Fibroblast of the aortic adventitia (primary cell): ENCODE results near the gene IL17REL. TPM values are rescaled to one million over a fixed set of nuclear protein-coding genes. Genes with fewer than 3 reads are reported as not detected.

Source experiments
- DNase-seq: peaks from one replicate; pipeline ENCODE4 v3.0.0-alpha.2; 2010; ENCODE audit warnings: low read depth
- H3K4me3 ChIP-seq: 2 replicates; pipeline ENCODE4 v1.5.1; 2011; ENCODE audit warnings: low read depth, mild to moderate bottlenecking, control low read depth, low read length, moderate library complexity
- total RNA-seq: library from RNA; depleted of rRNA; stranded (reverse); fragments of >200 nt; gene quantifications from 2 replicates; pipeline ENCODE4 v1.2.3, GENCODE V29; 2012; ENCODE audit warnings: low replicate concordance
- TF ChIP-seq, protein P1 (sequence below): IDR thresholded peaks from 2 replicates; pipeline ENCODE4 v1.5.1; 2011; ENCODE audit warnings: mild to moderate bottlenecking, low read length, control low read depth, inconsistent platforms; ENCODE audit not compliant: insufficient read depth

Gene IL17REL
- total RNA-seq, 1 donor: not detected

DNA sequence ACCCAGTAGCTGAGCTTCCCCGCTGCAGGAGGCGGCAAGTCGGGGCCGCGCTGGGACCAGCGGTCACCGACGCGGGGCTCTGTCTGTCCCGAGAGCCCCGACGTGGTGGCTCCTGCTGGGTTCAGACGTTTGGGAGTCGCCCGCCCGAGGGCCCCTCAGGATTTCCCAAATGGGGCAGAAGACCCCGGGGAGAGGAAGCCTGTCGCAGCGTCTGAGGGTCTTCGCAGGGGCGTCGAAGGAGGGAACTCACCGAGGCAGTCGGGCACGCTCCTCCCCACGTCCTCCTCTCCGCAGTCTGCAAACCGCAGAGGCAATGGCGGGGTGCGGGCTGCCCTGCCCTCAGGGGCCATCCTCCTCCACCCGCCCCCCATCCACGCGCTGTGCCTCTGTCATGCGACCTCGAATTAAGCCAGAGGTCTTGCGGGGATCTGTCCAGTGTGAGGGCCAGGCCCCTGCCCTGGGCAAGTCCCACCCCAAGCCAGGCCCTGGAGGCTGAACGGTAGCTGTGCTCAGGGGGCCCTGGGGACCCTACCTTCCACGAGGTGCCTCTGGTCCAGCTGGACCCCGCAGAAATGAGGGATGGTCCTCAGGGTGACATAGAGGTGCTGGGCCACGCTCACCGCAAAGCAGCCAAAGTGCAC lies 12.5 kb downstream of the IL17REL start:
- TF ChIP-seq, protein P1, sequence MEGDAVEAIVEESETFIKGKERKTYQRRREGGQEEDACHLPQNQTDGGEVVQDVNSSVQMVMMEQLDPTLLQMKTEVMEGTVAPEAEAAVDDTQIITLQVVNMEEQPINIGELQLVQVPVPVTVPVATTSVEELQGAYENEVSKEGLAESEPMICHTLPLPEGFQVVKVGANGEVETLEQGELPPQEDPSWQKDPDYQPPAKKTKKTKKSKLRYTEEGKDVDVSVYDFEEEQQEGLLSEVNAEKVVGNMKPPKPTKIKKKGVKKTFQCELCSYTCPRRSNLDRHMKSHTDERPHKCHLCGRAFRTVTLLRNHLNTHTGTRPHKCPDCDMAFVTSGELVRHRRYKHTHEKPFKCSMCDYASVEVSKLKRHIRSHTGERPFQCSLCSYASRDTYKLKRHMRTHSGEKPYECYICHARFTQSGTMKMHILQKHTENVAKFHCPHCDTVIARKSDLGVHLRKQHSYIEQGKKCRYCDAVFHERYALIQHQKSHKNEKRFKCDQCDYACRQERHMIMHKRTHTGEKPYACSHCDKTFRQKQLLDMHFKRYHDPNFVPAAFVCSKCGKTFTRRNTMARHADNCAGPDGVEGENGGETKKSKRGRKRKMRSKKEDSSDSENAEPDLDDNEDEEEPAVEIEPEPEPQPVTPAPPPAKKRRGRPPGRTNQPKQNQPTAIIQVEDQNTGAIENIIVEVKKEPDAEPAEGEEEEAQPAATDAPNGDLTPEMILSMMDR: no peak
- no peak for DNase-seq
- H3K4me3 ChIP-seq: no peak overlapping the region

DNA sequence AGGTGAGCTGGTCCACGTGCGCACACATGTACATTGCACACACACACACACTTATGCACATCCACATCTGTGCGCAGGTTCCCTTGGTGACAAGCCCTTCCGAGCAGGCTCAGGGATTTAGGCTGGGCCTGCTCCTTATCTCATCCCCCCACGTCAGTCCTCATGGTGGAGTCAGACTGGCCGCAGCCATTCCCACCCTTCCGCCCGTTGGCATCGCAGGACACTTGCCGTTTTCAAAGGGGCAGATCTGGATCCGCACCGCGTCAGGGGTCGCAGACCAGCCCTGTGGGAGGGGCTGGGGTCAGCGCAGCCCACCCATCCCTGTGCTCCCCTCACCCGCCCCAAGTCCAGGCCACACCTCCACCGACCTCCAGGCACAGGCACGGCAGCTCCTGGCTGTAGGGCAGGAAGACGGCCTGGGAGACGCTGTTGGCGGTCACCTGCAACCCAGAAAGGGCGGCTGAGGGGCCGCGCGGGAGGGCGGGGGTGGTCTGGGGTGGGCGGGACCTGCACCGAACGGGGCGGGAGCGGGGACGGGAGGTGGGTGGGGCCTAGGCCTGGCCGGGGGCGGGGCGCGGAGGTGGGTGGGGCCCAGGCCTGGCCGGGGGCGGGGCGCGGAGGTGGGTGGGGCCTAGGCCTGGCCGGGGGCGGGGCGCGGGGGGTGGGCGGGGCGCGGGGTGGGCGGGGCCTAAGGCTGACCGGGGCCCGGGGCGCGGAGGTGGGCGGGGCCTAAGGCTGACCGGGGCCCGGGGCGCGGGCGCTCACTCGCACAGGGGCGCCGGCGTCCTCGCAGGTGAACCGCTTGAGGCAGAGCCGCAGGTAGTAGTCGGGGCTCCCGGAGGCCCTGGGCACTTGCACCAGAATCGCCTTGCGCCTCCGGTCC lies 13.3 kb downstream of the IL17REL start:
- peak overlapping the region; percentile 25 for H3K4me3 ChIP-seq
- TF ChIP-seq, protein P1: no peak
- no peak for DNase-seq

DNA sequence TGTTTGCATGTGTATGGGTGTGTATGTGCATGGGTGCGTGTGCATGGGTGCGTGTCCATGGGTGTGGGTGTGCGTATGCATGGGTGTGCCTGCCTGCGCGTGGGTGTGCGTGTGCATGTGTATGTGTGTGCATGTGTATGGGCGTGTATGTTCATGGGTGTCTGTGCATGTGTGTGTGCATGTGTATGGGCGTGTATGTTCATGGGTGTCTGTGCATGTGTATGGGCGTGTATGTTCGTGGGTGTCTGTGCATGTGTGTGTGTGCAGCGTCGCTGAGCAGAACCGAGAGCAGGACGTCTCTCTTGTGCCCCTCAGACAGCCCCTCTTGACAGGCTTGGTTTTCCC lies 13.9 kb downstream of the IL17REL start:
- no peak for DNase-seq
- TF ChIP-seq, protein P1: no peak
- H3K4me3 ChIP-seq: no peak overlapping the region

DNA sequence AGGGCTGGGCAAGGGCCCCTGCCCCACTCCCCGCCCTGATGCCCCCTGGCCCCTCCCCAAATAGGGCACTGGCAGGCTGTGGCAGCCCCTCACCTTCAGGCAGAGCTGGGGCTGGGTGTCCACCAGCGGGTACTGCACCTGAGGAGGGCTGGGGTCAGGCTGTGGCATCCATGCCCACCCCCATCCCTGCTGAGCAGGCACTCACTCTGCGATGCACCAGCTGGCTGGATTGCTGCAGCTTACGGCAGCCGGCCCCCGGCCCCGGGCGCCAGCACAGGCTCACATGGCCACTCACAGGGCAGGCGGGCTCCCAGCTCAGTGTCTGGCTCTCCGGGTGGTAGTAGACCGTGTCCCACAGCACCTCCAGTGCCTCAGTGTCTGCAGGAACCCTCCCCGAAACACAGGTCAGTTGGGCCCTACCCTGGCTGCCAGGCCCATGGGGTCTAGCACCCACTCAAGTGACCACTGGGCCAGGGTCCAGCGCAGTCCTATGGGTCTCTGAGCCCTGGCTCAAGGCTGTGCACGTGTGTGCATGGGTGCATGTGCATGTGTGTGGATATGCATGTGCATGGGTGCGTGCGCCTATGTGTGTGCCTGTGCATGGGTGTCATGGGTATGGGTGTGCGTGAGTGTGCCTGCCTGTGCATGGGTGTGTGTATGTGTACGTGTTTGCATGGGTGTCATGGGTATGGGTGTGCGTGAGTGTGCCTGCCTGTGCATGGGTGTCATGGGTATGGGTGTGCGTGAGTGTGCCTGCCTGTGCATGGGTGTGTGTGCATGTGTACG lies 14.4 kb downstream of the IL17REL start:
- no peak overlapping the region for H3K4me3 ChIP-seq
- no peak for DNase-seq
- TF ChIP-seq, protein P1: no peak

DNA sequence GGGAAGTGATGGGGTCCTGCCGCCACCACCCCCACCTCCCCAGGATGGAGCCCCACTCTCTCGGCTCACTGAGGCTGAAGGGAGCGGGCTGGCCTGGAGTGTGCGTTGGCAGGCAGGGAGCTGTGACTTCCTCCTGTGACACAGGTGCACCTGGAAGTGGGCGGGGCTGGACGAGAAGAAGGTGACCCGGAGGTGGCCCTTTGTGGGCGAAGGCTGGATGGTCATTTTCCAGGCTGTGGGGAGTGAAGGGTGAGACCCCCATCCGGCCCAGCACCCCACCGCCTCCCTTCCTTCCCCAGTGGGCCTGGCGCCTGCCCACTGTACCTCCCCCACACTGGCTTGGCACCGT lies 15.3 kb downstream of the IL17REL start:
- TF ChIP-seq, protein P1: no peak
- no peak overlapping the region for H3K4me3 ChIP-seq
- DNase-seq: no peak

DNA sequence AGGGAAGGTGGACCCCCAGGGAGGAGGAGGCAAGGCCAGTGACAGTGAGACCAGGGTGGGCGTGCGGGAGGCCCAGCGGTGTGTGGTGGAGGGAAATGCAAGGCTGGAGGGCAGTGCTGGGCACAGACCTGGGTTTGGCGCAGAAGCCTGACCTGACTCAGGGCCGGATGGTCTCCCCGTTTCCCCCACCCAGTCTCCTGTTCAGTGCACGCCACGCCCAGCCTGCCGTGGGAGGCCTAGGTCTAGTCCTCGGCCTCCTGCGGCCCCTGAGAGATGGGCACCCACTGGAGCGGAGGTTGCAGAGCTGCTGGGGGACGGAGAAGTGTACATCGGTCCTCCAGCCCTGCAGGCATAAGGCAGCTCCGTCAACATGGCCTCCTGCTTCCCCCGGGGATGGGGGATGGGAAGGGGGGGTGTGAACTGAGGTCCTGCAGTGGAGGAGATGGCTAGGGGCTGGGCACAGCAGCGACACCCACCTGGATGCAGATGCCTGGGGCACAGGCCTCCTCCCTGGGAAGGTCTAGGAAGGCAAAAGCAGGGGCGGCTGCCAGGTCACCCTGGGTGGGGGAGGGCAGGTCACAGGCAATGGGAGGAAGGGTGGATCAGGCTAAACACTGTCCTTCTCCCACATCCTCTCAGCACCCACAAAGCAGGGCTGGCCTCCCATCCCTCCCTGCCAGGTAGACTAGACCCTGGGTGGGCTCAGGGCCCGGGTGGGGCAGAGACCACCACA lies 15.9 kb downstream of the IL17REL start:
- H3K4me3 ChIP-seq: no peak overlapping the region
- no peak for DNase-seq
- TF ChIP-seq, protein P1: no peak
